C4-2B (cell line): ENCODE data around the gene NLGN3.

Experiments used
- H3K27ac ChIP-seq: fragments of 450-650 bp; 2 replicates; pipeline ENCODE4 v1.5.1; 2017
- ZFX ChIP-seq: fragments of 450-650 bp; IDR thresholded peaks from 2 replicates; pipeline ENCODE4 v1.6.1; 2017
- TF ChIP-seq, protein P1 (sequence below): fragments of 450-650 bp; conservative IDR thresholded peaks from 2 replicates; pipeline ENCODE4 v1.5.1; 2017; ENCODE audit warnings: mild to moderate bottlenecking

NLGN3 gene

GRCh38 chrX:71151366-71151765, 6.7 kb downstream of the NLGN3 start:
- TF ChIP-seq, protein P1, sequence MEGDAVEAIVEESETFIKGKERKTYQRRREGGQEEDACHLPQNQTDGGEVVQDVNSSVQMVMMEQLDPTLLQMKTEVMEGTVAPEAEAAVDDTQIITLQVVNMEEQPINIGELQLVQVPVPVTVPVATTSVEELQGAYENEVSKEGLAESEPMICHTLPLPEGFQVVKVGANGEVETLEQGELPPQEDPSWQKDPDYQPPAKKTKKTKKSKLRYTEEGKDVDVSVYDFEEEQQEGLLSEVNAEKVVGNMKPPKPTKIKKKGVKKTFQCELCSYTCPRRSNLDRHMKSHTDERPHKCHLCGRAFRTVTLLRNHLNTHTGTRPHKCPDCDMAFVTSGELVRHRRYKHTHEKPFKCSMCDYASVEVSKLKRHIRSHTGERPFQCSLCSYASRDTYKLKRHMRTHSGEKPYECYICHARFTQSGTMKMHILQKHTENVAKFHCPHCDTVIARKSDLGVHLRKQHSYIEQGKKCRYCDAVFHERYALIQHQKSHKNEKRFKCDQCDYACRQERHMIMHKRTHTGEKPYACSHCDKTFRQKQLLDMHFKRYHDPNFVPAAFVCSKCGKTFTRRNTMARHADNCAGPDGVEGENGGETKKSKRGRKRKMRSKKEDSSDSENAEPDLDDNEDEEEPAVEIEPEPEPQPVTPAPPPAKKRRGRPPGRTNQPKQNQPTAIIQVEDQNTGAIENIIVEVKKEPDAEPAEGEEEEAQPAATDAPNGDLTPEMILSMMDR: no peak
- H3K27ac ChIP-seq: no peak overlapping the region

- TF ChIP-seq, protein P1: no peak
- TF ChIP-seq ZFX: no peak
- no peak overlapping the region for H3K27ac ChIP-seq
Measured at GRCh38 chrX:71154196-71154595, 9.6 kb downstream of the NLGN3 start.

DNA sequence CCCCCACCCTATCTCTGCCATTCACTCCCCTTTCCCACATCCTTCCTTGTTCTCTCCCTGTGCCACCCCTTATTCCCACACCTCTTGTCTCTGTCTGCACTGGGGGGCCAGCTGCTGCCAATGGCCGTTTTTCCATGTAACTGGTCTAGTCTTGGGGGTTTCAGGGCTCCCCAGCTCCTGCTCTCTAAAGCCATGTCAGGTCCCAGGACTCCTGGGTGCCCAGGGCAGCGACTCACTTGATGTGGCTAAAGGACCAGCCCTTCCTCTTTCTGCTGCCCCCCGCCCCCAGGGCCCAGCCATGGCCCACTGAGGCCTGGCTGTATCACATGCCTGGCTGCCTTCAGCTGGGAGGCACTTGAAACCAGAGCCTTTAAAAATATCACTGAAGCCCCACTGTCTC, 10.0 kb downstream of the NLGN3 start:
- no peak for TF ChIP-seq ZFX
- TF ChIP-seq, protein P1: no peak
- no peak overlapping the region for H3K27ac ChIP-seq

DNA sequence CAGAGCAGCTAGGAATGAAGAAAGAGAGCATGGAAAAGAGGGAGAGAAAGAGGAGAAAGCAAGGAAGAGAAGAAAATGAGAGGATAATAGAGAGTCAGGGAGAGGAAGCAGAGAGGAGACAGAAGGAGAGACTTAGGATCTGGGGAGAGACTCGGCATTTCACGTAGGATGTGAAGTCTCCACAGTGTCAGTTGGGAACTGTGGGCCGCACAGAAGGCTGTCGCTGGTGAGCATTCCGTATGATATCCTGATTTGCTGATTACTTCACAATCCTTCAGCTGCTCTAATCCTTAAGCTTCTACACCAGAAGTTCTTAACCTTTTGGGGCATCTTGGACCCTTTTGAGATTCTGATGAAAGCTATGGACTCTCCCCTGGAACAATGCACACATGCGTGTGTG, 14.0 kb downstream of the NLGN3 start:
- TF ChIP-seq ZFX: no peak
- TF ChIP-seq, protein P1: no peak
- H3K27ac ChIP-seq: no peak overlapping the region

DNA sequence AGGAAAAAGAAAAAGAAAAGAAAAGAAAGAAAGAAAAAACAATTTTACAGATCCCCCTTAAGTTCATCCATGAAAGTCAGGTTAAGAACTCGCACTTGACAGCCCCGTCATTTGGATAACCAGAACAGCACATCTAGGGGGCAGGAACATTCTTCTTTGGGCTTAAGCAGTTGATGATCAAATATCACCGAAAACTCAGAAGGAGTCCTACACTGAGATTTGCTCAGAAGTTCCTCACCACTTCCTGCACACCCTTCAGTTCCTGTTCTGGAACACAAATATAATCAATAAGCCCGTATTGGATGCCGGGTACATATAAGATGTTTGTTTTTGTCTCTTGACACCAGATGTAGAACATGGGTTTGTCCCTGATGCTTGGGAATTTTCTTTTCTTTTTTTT, 14.7 kb downstream of the NLGN3 start:
- H3K27ac ChIP-seq: no peak overlapping the region
- TF ChIP-seq, protein P1: no peak
- no peak for TF ChIP-seq ZFX

DNA sequence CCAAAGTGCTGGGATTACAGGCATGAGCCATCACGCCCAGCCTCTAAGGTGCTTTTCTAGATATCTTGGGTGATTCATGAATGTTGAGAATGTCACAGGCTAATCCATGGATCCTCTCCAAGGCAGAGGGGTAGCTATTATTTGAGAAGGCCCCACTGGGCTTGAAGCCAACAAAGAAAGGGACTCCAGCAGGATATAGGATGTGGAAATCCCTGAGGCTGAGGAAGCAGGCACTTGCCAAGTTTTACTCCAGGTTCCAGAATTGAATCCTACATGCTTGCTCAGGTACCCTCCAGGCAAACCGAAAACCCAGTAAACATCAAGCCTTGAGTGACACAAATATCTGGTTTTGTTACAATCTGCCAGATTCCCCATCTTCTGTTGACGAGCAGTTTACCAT, 15.8 kb downstream of the NLGN3 start:
- TF ChIP-seq, protein P1: no peak
- TF ChIP-seq ZFX: no peak
- H3K27ac ChIP-seq: no peak overlapping the region

DNA sequence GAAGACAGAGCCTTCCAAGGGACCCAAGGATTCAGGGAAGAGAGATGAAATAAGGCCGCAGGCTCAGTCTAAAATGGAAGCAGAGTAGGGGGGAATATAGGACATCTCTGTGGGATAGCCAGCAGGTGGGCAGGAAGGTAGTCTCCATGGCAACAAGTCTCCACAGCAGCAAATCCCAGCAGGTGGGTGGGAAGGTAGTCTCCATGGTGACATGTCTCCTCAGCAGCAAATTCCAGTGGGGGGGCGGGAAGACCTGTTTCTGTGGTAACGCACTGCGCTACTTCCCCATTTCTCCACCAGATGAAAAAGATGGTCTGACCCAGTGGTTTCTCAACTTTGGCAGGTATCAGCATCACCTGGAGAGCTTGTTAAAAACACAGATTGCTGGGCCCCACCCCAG, 18.3 kb downstream of the NLGN3 start:
- TF ChIP-seq, protein P1: no peak
- TF ChIP-seq ZFX: no peak
- no peak overlapping the region for H3K27ac ChIP-seq
